ENCODE results near the gene RGPD6.
"Not testable (repeated sequence)": the region's sequence is repeated elsewhere in the genome, so short reads cannot be mapped to it uniquely, and the experiment has no call there.

DNA sequence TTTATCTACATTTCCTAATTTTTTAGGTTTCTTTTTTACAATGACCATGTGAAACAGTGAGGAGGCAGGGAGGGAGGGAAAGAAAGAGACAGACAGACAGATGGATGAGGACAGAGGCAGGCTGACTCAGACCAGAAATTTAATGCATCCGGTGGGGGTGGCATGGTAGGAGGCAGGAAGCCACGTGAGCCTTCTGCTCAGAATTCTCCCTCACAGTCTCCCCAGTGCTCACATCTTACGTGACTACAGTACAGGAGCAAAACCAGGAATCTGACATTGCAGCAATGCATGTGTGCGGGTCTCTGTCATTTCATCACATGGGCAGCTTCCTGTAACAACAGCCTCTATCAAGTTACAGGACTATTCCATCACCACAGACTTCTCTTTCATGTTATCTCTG is 102.1 kb downstream of the RGPD6 start:
- TF ChIP-seq CTCF (conservative IDR thresholded peaks at IDR 0.05); ZFX (IDR thresholded peaks at IDR 0.05): not testable (repeated sequence)

All from C4-2B (cell line).